ACC112 (cell line): ENCODE data around the gene SUV39H1.

Experiments
- H2AFZ ChIP-seq: fragments of 200-600 bp; sonication (generic); one replicate; pipeline ENCODE4 v1.6.0; 2017; ENCODE audit warnings: antibody characterized with exemption, low read length; ENCODE audit not compliant: unreplicated experiment
- H3K27ac ChIP-seq: fragments of 200-600 bp; sonication (generic); 2 replicates; pipeline ENCODE4 v1.5.1; 2014; ENCODE audit warnings: low read depth, mild to moderate bottlenecking, antibody characterized with exemption, low read length, moderate library complexity
- H3K27me3 ChIP-seq: fragments of 200-600 bp; sonication (generic); 2 replicates; pipeline ENCODE4 v1.6.1; 2014; ENCODE audit warnings: mild to moderate bottlenecking, antibody characterized with exemption, low read length, moderate library complexity, mixed read lengths; ENCODE audit not compliant: insufficient read depth
- H3K36me3 ChIP-seq: fragments of 200-600 bp; sonication (generic); 2 replicates; pipeline ENCODE4 v1.6.1; 2016; ENCODE audit warnings: mild to moderate bottlenecking, antibody characterized with exemption, low read length, moderate library complexity, mixed read lengths; ENCODE audit not compliant: insufficient read depth
- H3K4me1 ChIP-seq: fragments of 200-600 bp; sonication (generic); one replicate; pipeline ENCODE4 v1.6.1; 2016; ENCODE audit warnings: low read length, mixed read lengths; ENCODE audit not compliant: insufficient read depth, unreplicated experiment, control insufficient read depth
- H3K4me3 ChIP-seq: fragments of 200-600 bp; sonication (generic); 2 replicates; pipeline ENCODE4 v1.5.1; 2014; ENCODE audit warnings: mild to moderate bottlenecking, low read depth, low read length
- H3K79me2 ChIP-seq: fragments of 200-600 bp; sonication (generic); one replicate; pipeline ENCODE4 v1.6.0; 2016; ENCODE audit warnings: low read length; ENCODE audit not compliant: control insufficient read depth, unreplicated experiment, insufficient read depth

The SUV39H1 gene

DNA sequence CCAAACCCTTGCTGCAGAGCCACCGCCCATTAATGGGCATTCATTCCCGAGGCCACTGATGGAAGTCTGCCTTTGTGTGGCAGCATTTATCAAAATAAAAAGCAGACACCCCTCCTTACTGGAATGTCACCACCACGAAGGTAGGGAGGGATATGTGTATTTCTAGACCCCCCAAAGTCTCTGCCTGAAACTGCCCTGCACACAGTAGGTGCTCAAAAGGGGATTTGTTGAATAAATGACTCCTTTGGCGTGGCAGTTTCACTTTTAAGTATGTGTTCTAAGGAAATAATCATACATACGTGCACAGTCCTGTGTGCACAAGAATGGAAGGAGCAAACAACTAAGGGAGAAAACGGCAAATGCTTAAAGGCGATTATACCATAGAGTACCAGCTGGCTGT, 41.4 kb downstream of the SUV39H1 start:
- Histone ChIP-seq H3K4me1 (peaks cover 4% of the 10 kb centered on the region), H2AFZ (peak overlapping the region; percentile 43), H3K36me3 (no peaks in the 10 kb centered on the region), H3K27ac (peak overlapping the region; percentile 85; the same call in 1 of the 2 replicates), H3K79me2 (no peaks in the 10 kb centered on the region), H3K27me3 (no peaks in the 10 kb centered on the region), H3K4me3 (peak overlapping the region; percentile 88)

DNA sequence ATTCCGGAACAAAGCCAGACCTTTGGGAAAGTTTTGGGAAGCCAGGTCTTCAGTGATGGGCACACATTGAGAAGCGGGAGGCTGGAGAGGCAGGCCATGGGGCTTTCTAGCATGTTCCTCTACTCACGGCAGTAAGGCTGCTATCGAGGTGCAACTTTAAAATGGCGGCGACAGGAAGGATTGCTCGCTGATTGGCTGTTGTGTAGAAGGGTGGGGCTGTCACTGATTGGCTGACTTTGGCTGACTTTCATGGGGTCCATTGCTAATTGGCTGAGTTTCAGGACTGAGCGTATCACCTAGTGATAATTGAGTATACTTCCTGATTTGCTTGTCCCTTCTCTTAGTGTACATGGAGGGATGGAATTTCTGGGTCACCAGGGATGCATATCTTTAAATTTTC, 45.3 kb downstream of the SUV39H1 start:
- no peak overlapping the region for H2AFZ ChIP-seq

DNA sequence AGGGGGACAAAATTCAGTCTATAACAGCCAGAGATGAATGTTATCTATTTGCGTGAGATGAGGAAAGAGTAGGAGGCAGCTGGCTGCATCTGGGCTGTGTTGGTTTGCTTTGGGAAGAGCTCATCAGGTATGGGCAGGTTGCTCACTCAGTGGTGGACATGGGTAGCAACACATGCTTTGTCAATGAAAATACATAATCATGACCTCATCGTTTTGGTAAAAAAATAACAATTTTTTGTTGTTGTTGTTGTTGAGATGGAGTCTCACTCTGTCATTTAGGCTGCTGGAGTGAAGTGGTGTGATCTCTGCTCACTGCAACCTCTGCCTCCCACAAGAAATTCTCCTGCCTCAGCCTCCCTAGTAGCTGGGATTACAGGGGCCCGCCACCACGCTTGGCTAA, 48.7 kb downstream of the SUV39H1 start:
- H3K4me3 ChIP-seq = no peak overlapping the region
- no peaks in the 10 kb centered on the region for H3K79me2 ChIP-seq
- H2AFZ ChIP-seq = no peak overlapping the region
- no peaks in the 10 kb centered on the region for H3K36me3 ChIP-seq
- H3K27me3 ChIP-seq = no peaks in the 10 kb centered on the region
- H3K27ac ChIP-seq = no peak overlapping the region
- H3K4me1 ChIP-seq = no peaks in the 10 kb centered on the region

More for the DNA sequence above, 45.3 kb downstream of the SUV39H1 start:
- no peak overlapping the region for H3K4me3 ChIP-seq
- no peaks in the 10 kb centered on the region for H3K79me2 ChIP-seq
- H3K27me3 ChIP-seq = no peaks in the 10 kb centered on the region
- H3K27ac ChIP-seq = no peak overlapping the region
- no peaks in the 10 kb centered on the region for H3K36me3 ChIP-seq
- H3K4me1 ChIP-seq = peaks cover 4% of the 10 kb centered on the region

DNA sequence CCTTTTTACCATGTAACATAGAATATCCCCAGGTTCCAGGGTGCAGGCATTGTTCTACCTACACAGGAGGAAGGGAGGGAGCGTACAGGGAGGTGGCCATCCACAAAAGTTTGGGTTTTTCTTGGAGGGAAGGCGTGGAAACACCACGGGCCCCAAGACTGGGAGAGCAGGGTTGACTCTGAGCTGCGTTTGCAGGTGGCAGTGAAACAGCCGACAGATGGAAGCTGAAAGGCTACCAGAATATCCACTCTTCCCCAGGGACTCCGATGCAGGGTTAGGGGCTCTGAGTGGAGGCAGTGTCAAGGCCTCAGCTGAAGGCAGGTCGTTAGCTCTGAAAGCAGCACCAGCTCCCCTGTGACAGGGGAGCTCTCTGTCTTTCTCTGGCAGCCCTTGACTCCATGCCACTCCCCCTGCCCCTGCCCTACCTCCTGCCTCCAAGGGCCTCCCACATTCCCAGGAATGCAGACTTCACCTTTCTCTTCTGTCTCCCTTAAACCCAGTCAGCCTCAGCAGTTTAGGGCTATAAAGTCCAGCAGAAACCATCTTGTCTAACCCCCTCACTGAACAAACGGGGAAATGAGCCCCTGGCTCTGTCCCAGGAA, 51.0 kb downstream of the SUV39H1 start:
- H3K27me3 ChIP-seq = no peaks in the 10 kb centered on the region
- H3K4me1 ChIP-seq = no peaks in the 10 kb centered on the region
- H2AFZ ChIP-seq = no peak overlapping the region
- no peak overlapping the region for H3K27ac ChIP-seq
- no peaks in the 10 kb centered on the region for H3K79me2 ChIP-seq
- H3K36me3 ChIP-seq = no peaks in the 10 kb centered on the region
- no peak overlapping the region for H3K4me3 ChIP-seq

DNA sequence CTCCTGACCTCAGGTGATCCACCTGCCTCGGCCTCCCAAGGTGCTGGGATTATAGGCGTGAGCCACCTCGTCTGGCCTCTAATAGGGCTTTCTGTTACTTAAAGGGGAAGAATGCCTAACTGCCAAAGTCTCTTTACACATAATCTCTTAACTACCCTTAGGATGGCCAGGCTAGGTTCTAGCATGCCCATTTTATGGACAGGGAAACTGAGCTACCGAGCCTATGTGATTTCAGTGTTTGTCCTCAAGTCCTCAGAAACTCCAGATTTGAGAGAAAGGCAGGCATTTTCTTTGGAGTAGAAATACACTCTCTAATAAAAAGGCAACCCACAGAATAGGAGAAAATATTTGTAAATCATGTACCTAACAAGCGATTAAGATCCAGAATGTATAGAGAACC, 52.6 kb downstream of the SUV39H1 start:
- no peaks in the 10 kb centered on the region for H3K79me2 ChIP-seq
- H3K36me3 ChIP-seq = no peaks in the 10 kb centered on the region
- no peak overlapping the region for H2AFZ ChIP-seq
- H3K27me3 ChIP-seq = no peaks in the 10 kb centered on the region
- H3K27ac ChIP-seq = no peak overlapping the region
- no peaks in the 10 kb centered on the region for H3K4me1 ChIP-seq
- no peak overlapping the region for H3K4me3 ChIP-seq

DNA sequence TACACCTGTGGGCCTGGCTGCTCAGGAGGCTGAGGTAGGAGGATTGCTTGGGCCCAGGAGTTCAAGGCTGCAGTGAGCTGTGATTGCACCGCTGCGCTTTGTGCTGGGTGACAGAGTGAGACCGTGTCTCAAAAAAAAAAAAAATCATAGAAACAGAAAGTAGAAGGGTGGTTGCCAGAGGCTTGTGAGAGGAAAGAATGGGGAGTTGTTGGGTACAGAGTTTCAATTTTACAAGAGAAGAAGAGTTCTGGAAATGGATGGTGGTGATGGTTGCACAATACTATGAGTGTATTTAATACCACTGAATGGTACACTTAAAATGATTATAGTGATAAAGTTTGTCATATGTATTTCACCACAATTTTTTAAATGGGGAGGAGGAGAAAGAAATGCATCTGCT, 54.8 kb downstream of the SUV39H1 start:
- Histone ChIP-seq H3K27me3 (no peaks in the 10 kb centered on the region), H3K4me1 (no peaks in the 10 kb centered on the region), H3K4me3 (no peak overlapping the region), H3K27ac (no peak overlapping the region), H2AFZ (no peak overlapping the region), H3K79me2 (no peaks in the 10 kb centered on the region), H3K36me3 (no peaks in the 10 kb centered on the region)

DNA sequence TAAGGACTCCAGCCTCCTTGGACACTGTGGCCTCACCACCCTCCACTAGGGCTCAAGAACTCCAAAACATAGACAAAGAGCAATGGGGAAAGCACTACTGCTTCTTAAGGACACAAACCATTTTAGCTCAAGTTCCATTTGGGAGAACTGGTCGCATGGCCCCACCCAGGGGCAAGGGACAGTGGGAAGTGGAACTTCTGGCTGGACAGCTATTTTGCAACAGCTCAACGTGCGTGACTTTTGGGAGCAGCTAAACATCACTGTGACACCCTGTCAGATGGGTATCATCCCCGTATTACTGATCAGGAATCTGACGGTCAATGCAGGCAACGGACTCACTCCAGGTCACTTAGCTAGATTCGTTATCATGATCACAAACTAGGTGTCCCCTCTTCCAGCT, 56.0 kb downstream of the SUV39H1 start:
- no peaks in the 10 kb centered on the region for H3K36me3 ChIP-seq
- H3K27me3 ChIP-seq = no peaks in the 10 kb centered on the region
- H3K4me1 ChIP-seq = no peaks in the 10 kb centered on the region
- no peak overlapping the region for H2AFZ ChIP-seq
- H3K79me2 ChIP-seq = no peaks in the 10 kb centered on the region
- H3K27ac ChIP-seq = no peak overlapping the region
- H3K4me3 ChIP-seq = no peak overlapping the region

DNA sequence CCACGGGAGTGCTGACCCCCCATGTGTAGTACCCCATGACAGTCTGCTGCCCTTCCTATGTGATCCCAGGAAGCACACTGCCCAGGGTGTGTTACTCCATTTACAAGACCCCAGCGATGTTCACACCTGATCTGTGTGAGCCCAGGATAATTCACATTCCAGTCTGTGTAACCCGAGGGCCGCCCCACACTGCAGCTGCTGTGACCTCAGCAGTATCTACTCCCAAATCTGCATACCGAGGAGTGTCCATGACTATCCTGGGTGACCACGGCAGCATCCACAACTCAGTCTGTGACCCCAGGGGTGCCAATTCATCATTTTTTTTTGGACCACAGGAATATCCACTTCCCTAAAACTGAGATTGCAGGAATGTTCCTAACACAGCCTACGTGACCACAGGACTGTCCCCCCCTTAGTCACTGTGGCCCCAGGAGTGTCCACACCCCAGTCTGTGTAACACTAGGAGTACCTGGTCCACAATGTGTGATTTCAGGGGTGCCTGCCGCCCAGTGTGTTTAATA, 57.2 kb downstream of the SUV39H1 start:
- Histone ChIP-seq H2AFZ (no peak overlapping the region), H3K4me3 (no peak overlapping the region), H3K27ac (no peak overlapping the region), H3K36me3 (no peaks in the 10 kb centered on the region), H3K79me2 (no peaks in the 10 kb centered on the region), H3K27me3 (no peaks in the 10 kb centered on the region), H3K4me1 (no peaks in the 10 kb centered on the region)

DNA sequence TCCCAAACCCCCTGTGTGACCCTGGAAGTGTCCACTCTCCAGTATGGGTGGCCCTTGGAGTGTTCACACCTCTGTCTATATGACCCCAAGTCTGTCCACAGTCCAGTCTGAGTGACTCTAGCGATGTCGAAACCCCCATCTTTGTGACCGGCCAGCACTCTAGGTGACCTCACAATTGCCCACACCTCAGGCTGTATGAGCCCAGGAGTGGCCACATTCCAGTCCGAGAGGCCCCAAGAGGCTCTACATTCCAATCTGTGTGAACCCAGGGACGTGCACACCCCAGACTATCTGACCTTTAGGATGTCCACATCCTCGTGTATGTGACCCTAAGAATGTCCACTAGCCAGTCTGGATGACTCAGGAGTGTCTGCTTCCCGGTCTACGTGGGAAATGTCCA, 57.7 kb downstream of the SUV39H1 start:
- Histone ChIP-seq H3K4me3 (no peak overlapping the region), H3K4me1 (no peaks in the 10 kb centered on the region), H3K27ac (no peak overlapping the region), H3K27me3 (no peaks in the 10 kb centered on the region), H3K79me2 (no peaks in the 10 kb centered on the region), H2AFZ (no peak overlapping the region), H3K36me3 (no peaks in the 10 kb centered on the region)
